ENCODE data around the gene SPATA31C2.
"Not testable (repeated sequence)": the region's sequence is repeated elsewhere in the genome, so short reads cannot be mapped to it uniquely, and the experiment has no call there.

Gene SPATA31C2

DNA sequence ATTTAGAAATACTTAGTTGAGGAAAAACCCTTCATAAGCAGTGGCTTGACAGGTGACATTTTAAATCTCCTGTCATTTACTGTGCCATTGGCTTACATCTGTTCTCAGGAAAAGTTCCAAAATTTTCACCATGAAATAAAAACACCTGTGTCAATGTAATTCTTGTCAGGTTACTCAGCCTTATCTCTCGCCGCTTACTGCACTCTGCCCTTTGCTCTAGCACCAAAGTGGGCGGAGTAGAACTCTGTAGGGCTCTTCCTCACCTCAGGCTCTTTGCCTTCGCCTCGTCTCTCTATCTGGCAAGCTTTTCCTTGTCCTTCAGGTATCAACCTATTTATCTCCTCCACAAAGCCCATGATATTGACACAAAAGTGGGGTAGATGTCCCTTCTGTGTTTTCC is 20.2 kb downstream of the SPATA31C2 start:
- not testable (repeated sequence) for DNase-seq

DNA sequence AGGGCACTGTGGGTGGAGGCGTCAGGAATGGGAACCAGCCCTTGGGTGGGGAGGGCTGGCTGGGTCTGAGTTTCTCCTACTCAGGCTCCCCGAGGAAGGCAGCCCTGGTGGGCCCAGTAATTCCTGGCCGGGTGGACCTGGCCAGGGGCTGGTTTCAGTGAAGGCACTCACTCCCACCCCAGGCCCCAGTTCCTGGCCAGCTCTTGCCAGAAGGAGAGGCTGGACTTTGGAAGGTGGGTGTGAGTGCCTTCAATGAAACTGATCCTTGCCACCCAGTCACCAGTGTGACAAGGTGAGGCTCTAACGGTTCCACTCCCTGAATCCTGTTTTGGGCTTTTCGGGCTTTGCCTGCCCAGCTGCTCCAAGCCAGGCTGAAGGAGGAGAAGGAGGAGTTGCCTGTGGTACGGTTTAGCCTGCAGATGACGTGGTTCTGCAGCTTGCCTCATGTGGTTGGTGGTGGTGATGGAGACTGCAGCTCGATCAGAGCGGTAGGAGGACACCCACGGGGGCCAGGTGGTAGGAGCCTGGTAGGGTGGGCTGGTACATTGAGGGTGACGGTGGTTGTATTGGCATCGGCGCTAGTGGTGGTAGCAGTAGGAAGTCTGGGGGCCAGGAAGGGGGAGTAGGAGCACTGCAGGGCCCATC is 23.2 kb downstream of the SPATA31C2 start:
- not testable (repeated sequence) for DNase-seq

DNA sequence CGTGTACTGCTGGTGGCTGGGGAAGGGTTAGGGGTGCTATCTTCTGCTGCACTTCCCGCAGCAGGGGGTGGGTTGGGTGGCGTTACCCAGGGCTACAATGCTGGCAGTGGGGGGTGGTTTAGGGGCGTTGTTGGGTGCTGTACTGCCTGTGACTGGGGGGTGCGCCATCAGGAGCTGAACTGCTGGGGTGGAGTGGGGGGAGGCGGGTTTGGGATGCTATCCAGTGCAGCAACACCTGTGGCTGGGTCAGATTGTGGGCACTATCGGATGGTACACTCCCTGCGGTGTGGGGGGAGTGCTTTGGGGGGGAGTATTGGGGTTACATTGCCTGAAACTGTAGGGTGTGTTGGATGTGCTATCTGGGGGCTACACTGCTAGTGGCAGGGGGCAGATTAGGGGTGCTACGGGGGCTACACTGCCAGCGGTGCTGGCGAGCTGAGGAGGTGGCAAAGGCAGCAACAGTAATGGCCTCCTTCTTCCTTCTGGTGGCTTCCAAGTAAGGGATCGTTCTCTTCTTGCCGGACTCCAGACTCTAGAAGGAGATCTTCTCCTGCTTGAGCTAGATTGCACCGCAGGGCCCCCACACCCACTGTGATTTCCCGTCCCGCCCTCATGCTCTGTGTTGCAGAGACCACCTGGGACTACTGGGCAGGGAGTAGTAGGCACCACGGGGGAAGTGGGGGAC is 23.9 kb downstream of the SPATA31C2 start:
- DNase-seq = not testable (repeated sequence)

DNA sequence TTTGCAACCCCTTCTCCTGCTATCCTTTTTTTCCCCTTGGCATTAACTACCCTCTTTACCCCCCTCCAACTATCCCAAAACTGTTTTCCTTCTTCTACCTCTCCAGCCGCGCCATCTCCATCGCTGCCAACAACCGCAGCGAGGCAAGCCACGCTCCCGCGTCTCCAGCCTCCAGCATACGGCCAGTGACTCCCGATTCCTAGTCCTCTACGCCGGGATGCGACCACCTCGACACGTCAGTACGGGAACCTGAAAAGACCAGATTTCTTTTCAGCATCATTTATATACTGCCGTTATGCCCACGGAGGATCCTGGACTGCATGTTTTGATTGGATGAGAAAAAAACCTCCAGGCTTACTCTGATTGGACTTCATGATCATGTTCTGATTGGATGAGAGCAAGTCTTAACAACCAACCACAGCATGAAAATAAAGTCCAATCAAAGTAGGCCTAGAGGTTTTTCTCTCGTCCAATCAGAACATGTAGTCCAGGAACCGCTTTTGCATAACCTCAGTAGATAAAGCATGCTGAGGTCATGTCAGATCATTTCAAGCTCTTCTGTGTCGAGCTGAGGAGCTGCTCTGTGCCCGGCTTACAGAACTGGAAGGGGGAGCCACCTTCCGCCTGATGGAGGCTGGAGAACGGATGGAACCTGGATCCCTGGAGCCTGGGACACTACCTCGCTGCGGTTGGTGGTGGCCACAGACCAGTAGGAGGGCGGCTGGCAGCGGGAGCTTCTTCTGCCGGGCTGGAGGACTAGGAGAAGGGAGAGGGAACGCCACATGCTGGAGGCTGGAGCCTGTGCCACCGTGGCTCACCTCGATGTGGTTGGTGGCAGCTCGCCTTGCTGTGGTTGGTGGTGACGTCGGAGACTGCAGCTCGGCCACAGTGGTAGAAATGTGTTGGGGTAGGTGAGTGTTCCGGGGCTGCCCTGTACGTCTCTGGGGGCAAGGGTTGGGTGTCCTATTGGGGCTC is 24.8 kb downstream of the SPATA31C2 start:
- not testable (repeated sequence) for DNase-seq

DNA sequence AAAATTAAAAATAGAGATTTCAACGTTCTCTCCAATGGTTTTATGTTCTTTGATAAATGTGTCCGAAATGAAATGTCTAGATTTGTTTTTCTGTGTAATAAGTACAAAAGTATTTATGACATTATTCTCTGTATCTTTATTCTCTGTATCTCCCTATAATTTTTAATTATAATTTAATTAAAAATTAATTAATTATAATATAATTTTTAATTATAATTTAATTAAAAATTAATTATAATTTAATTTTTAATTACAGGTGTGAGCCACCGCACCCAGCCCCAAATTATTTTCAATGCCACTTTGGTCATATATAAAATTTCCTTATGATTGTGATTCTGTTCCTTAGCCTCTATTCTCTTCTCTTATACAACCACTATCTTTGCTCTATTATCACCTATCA is 28.2 kb downstream of the SPATA31C2 start:
- no peak for DNase-seq

DNA sequence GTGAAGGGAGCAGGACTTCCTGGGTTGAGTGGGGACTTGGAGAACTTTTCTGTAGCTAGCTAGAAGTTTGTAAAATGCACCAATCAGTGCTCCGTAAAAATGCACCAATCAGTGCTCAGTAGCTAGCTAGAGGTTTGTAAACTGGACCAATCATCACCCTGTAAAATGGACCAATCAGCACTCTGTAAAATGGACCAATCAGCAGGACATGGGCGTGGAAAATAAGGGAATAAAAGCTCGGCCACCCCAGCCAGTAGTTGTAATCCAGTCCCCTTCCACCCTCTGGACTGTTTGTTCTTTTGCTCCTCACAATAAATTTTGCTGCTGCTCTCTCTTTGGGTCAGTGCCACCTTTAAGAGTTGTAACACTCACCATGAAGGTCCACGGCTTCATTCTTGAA is 29.5 kb downstream of the SPATA31C2 start:
- DNase-seq = no peak

DNA sequence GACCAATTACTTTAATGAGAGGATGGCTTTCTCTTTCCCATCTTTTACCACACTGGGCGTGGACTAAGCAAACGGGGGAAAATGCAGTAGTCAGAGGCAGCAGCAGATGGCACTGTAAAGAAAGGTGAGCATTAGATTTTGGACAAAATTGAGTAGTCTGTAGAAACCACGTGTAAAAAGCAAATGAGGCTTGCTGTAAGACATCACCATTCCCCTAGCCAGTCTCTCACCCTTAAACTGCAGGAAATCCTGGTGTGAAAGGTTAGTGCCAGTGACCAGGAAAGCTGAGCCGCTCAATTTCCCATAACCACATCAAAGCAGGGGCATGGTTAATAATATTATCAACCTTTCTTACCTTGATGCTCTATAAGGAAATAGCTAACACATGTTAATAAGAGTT is 31.8 kb downstream of the SPATA31C2 start:
- DNase-seq = no peak

DNA sequence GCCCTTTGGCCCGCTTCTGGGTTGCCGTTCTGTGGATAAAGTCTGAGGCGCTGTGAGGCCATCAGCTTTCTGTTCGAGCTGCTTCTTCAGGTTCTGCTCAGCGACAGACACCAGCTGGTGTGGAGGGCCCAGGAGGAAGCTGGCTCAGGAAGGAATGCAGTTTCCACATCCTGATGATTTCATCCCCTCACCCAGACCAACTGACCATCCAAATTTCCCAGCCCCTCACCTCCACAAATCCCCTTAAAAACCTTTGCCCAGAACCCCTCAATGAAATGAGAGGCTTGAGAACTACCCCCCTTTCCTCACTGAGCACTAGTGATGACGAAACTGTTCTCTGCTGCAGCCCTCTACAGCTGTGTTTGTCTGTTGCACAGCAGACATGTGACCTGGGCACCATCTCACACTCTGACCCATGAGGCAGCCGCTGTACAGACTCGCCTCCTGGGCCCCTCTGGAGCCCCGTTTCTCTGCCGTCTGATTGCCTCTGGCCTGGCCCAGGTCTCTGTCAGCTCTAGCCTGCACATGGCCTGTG is 45.4 kb downstream of the SPATA31C2 start:
- DNase-seq = no peak

DNA sequence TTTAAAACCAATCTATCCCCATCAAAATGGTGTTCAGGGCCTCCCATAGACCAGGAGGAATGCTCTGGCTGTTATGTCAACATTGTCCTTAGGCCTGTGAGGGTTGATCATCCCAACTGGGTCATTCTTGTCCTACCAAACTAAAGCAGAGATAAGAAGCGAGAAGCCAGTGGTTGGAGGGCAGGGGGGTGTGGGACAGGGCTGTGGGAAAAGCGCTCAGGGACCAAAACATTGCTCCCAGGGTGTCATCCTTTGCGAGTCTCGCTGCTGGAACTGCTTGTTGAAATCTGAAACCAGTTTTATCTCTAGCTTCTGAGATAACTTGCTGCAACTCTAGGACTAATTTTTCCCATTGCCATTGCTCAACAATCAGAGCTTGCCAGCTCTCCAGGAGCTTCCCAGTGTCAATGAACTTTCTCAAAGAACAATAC is 48.1 kb downstream of the SPATA31C2 start:
- DNase-seq = no peak

DNA sequence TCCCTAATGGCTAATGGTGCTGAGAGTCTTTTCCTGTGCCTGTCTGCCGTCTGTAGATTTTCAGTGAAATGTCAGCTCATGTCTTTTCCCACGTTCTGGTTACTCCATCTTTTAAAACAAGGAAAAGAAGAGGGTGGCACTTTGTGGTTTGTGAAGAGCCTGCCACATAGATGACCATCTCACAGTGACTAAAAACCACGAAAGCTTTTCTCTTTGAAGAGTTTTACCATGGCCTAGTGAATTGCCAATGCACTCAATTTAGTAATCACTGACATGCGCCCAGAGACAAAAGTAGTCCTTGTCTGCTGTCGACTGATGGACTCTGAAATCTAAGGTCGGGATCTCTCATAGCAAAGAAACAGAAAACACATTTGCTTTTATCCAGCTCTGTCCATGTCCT is 50.4 kb downstream of the SPATA31C2 start:
- DNase-seq = no peak

DNA sequence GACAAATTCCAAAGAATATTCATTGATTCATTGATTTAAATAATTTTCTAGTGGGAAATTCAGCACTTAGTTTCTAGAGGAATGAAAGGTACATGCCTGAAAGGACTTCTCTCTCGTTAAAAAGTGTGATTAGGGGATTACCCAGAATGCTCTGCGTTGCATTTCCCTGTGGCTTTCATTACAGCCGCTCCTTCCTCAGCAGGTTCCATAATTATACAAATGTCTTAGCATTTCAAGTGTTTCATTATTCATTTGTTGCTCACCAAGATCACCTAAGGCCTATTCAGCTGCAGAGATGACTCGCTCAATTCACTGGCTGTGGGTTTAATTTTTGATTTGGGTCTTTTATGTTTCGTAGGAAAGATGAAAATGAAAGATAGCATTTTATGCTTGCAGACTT is 52.8 kb downstream of the SPATA31C2 start:
- DNase-seq = no peak

DNA sequence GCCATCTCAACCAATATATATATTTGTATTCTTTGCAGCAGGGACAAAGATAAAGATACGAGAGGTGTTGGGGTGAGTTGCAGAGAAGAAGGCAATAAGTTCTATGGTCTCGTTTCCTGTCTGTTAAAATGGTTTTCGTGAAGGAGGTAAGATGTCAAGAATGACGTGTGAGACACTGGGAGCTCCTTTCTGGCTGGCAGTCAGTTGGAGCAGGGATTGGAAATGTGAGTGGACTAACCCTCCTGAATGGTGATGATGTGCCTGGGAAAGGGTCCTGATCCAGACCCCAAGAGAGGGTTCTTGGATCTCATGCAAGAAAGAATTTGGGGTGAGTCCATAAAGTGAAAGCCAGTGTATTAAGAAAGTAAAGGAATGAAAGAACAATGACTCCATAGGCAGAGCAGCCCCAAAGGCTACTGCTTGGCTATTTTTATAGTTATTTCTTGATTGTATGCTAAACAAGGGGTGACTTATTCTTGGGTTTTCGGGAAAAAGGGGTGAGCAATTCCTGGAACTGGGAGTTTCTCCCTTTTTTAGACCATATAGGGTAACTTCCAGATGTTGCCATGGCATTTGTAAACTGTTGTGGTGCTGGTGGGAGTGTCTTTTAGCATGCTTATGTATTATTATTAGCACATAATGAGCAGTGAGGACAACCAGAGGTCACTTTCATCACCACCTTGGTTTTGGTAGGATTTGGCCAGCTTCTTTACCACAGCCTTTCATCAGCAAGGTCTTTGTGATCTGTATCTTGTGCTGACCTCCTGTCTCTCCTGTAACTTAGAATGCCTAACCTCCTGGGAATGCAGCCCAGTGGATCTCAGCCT is 53.7 kb downstream of the SPATA31C2 start:
- no peak for DNase-seq
